ENCODE data around the gene LAMC3.

LAMC3 gene

DNA sequence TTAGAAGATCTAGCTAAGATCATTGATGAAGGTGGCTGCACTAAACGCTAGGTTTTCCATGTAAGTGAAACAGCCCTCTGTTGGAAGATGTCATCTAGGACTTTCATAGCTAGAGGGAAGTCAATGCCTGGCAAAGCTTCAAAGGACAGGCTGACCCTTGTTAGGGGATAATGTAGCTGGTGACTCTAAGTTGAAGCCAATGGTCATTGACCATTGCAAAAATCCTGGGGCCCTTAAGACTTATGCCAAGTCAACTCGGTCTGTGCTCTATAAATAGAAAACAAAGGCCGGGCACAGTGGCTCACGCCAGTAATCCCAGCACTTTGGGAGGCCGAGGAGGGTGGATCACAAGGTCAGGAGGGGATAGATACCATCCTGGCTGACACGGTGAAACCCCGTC, 43.3 kb upstream of the LAMC3 start:
- H3K9me3 ChIP-seq (replicated peaks in 1 of 11): peaks cover 11 to 24% (median 15%) of the 10 kb centered on the region in 11 experiments; a peak in 20 of 22 replicates
- H3K36me3 ChIP-seq: no peaks in the 10 kb centered on the region
- no peak overlapping the region for H3K27ac ChIP-seq
- no peak overlapping the region for H3K9ac ChIP-seq
- no peaks in the 10 kb centered on the region for H3K27me3 ChIP-seq
- no peak overlapping the region for H3K4me3 ChIP-seq
- no peaks in the 10 kb centered on the region for H4K20me1 ChIP-seq
- H3K4me2 ChIP-seq: no peak overlapping the region
- TF ChIP-seq Cebpa-rat (IDR thresholded peaks at IDR 0.05): no peak
- H3K4me1 ChIP-seq: peaks cover 0 to 33% (median 12%) of the 10 kb centered on the region in 10 experiments; a peak in 14 of 20 replicates

DNA sequence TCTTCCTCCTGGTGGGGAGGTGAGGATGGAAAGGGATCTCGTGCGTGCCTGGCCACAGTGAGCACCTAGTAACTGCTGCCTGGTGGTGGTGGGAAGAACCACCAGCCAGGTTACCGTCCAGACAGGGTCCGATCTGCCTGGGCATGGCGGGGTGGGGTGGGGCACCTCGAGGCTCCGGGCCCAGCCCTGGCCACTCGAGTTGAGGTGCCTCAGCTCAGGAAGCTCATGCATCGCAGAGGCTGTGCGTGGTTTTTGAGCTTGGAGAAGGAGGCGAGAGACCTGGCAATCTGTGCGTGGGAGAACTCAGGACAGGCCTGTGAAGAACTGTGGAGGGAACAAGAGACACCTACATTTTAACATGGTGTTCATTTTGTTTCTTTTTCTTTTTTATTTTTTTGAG, 38.9 kb upstream of the LAMC3 start:
- no peaks in the 10 kb centered on the region for H3K27me3 ChIP-seq
- no peak overlapping the region for H3K27ac ChIP-seq
- H3K9me3 ChIP-seq (replicated peaks in 1 of 11): peaks cover 0 to 8% (median 0%) of the 10 kb centered on the region in 11 experiments; a peak in 1 of 22 replicates
- H3K4me3 ChIP-seq: no peak overlapping the region
- no peak overlapping the region for H3K4me2 ChIP-seq
- H3K9ac ChIP-seq: no peak overlapping the region
- no peak for TF ChIP-seq Cebpa-rat (IDR thresholded peaks at IDR 0.05)
- H3K4me1 ChIP-seq: peaks cover 12 to 38% (median 21%) of the 10 kb centered on the region in 10 experiments
- no peaks in the 10 kb centered on the region for H4K20me1 ChIP-seq
- no peaks in the 10 kb centered on the region for H3K36me3 ChIP-seq

DNA sequence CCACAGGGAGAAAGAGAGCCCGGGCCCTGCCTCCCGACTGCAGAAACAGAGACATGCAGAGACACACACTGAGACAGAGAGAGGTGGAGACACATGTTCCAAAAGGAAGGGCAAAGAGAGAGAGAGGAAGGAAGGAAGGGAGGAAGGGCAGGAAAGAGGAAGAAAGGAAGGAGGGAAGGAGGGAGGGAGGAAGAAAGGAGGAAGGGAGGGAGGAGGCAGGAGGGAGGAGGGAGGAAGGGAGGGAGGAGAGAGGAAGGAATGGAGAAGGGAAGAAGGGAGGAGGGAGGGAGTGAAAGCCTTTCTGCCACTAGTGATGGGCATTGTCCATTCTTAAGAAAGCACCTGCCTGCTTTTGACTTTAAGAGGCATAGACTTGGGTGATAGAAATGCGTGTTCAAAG, 38.1 kb upstream of the LAMC3 start:
- Histone ChIP-seq H3K4me1 (peaks cover 12 to 38% (median 21%) of the 10 kb centered on the region in 10 experiments), H3K36me3 (no peaks in the 10 kb centered on the region), H3K9ac (no peak overlapping the region), H3K4me3 (no peak overlapping the region), H3K27me3 (no peaks in the 10 kb centered on the region), H4K20me1 (no peaks in the 10 kb centered on the region), H3K4me2 (peak overlapping the region in 10 of 11 experiments; percentile 7 to 59 (median 40); a peak in 18 of 22 replicates), H3K27ac (no peak overlapping the region), H3K9me3 (replicated peaks in 1 of 11) (0 out of 22 replicates have a peak, but pooled peaks cover 0 to 1% (median 0%) of the 10 kb centered on the region in 11 experiments)
- no peak for TF ChIP-seq Cebpa-rat (IDR thresholded peaks at IDR 0.05)

DNA sequence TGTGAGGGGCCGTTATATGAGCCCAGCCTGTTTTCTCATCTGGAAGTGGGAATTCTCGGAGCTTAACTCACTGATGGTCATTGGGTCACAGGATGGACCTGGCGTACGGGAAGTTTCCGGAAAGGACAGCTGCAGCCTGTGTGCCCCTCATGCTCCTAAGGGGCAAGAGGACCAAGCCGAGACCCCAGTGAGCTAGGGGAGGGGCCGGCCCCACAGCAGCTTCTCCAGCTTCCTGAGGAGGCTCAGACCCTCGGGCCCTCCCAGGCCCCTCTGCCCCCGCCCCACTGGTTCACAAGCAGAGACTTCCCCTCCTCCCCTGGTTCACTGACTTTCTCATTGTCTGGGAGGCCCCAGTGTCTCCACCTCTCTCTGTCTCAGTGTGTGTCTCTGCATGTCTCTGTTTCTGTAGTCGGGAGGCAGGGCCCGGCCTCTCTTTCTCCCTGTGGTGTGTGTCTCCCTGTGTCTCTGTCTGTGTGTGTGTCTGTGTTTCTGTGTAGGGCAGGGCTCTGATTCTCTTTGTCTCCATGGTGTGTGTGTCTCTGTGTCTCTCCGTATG, 37.6 kb upstream of the LAMC3 start:
- H3K27ac ChIP-seq: 0 out of 22 replicates have a peak overlapping the region, but pooled peaks of 1 of the 11 experiments have one; percentile 2
- H3K4me3 ChIP-seq: no peak overlapping the region
- H3K9me3 ChIP-seq (replicated peaks in 1 of 11): no peaks in the 10 kb centered on the region
- no peaks in the 10 kb centered on the region for H4K20me1 ChIP-seq
- H3K4me2 ChIP-seq: peak overlapping the region; percentile 2 to 59 (median 39); a peak in 18 of 22 replicates
- H3K27me3 ChIP-seq: no peaks in the 10 kb centered on the region
- no peak overlapping the region for H3K9ac ChIP-seq
- peaks cover 12 to 38% (median 21%) of the 10 kb centered on the region in 10 experiments for H3K4me1 ChIP-seq
- TF ChIP-seq Cebpa-rat (IDR thresholded peaks at IDR 0.05): no peak
- H3K36me3 ChIP-seq: no peaks in the 10 kb centered on the region

DNA sequence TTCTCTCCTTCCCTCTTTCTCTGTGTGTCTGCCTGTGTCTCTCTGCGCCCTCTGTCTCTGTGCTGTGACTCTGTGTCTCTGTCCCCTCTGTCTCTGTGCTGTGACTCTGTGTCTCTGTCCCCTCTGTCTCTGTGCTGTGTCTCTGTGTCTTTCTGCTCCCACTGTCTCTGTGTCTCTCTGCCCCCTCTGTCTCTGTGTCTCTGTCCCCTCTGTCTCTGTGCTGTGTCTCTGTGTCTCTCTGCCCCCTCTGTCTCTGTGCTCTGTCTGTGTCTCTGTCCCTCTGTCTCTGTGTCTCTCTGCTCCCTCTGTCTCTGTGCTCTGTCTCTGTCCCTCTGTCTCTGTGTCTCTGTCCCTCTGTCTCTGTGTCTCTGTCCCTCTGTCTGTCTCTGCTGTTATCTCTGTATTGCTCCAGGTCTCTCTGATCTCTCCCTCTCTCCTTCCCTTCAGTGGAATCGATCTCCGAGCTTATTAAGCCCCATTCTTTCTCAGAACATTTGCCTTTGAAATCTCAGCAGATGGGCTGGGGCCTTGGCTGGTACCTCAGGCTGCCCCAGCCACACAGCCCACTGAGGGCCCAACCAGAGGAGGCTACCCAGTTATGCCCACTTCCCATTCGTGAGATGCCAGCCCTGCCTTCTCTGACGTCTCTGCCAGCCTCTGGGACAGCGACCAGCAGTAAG, 36.6 kb upstream of the LAMC3 start:
- Histone ChIP-seq H3K27me3 (no peaks in the 10 kb centered on the region), H4K20me1 (no peaks in the 10 kb centered on the region), H3K4me1 (peaks cover 12 to 34% (median 19%) of the 10 kb centered on the region in 10 experiments), H3K4me3 (no peak overlapping the region), H3K4me2 (peak overlapping the region in 2 of 11 experiments; percentile 39 to 55; a peak in 3 of 22 replicates), H3K9ac (no peak overlapping the region), H3K27ac (no peak overlapping the region), H3K9me3 (replicated peaks in 1 of 11) (no peaks in the 10 kb centered on the region), H3K36me3 (no peaks in the 10 kb centered on the region)
- no peak for TF ChIP-seq Cebpa-rat (IDR thresholded peaks at IDR 0.05)

DNA sequence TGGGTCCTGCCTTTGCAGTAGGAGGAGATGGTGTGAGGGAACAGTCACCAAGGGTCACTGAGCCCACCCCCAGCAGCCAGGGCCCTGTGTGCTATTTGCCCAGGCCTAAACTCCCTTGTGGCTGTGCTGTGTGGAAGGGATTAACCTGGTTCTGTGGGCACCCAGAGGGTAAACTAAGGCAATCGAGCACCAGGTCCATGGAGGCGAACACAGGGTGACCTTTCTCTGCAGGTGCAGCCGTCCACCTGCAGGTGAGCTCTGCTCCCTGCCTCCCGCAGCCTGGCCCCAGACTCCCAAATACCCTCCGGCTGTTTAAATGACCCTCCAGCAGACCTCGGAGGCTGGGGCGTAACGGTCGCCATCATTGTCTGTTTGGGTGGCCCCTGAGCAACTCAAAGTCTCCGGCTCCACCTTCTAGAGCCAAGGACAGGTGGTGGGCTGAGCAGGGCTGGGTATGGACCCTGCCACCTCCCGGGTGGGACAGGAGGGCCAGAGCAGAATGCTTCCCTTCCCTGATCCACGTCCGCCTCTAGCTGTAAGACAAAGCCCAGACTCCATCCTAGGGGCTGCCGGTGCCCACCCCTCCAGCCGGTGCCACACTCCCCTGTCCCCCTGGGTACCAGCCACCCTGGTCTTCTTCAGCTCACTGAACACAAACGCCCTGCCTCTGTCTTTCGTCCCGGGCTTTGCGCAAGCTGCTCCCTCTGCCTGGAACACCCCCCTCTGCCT, 35.9 kb upstream of the LAMC3 start:
- no peaks in the 10 kb centered on the region for H3K27me3 ChIP-seq
- no peaks in the 10 kb centered on the region for H3K36me3 ChIP-seq
- no peak for TF ChIP-seq Cebpa-rat (IDR thresholded peaks at IDR 0.05)
- H3K4me1 ChIP-seq: peaks cover 12 to 27% (median 16%) of the 10 kb centered on the region in 10 experiments
- H3K4me2 ChIP-seq: no peak overlapping the region
- H3K9ac ChIP-seq: no peak overlapping the region
- no peak overlapping the region for H3K4me3 ChIP-seq
- no peak overlapping the region for H3K27ac ChIP-seq
- no peaks in the 10 kb centered on the region for H4K20me1 ChIP-seq
- no peaks in the 10 kb centered on the region for H3K9me3 ChIP-seq (replicated peaks in 1 of 11)

DNA sequence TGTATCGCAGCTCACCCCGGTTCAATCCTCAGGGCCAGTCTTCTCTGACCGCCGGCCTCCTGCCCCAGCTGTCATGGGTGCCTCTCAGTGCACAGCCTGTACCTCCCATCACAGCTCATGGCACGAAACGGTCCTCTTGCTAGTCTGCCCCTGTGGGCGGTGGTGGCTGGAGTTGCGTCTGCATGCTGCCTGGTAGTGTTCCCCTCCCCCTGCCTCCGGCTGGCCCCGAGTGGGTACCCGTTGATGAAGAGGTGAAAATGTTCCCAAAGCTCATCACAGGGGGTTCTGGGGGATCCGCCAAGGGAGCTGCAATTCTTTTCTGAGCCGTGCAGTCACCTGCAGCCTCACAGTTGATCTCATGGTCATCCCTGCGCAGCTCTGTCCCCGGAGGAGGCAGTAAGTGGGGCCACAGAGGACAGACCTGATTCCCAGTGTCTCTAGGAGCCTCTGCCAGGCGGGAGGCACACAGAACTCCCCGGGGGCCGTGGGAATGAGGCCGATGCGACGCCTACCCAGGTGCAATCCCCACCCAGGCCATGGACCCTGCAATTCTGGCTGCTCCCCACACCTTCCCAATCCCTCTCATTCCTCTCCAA, 35.2 kb upstream of the LAMC3 start:
- Histone ChIP-seq H3K36me3 (no peaks in the 10 kb centered on the region), H3K9ac (no peak overlapping the region), H3K27me3 (no peaks in the 10 kb centered on the region), H3K9me3 (replicated peaks in 1 of 11) (no peaks in the 10 kb centered on the region), H4K20me1 (no peaks in the 10 kb centered on the region), H3K4me2 (no peak overlapping the region), H3K4me1 (peaks cover 12 to 30% (median 16%) of the 10 kb centered on the region in 10 experiments), H3K4me3 (no peak overlapping the region), H3K27ac (no peak overlapping the region)
- no peak for TF ChIP-seq Cebpa-rat (IDR thresholded peaks at IDR 0.05)

DNA sequence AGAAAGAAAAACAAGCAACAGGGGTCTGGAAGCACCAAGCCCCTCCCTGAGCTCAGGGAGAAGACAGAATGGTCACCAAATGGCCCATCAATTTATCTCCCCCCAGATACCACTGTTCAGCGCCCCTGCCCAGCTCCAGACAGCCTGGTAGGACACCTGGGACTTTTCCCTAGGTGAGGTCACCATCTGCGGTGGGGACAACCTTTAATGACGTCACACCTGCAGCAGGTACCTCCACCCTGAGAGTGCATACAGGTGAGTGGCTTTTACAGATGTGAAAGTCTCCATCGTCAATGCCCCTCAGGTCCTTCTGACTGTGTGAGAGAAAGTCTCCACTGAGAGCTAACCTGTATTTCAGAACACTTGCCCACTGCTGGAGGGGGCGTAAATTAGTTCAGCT, 34.3 kb upstream of the LAMC3 start:
- TF ChIP-seq Cebpa-rat (IDR thresholded peaks at IDR 0.05): no peak

DNA sequence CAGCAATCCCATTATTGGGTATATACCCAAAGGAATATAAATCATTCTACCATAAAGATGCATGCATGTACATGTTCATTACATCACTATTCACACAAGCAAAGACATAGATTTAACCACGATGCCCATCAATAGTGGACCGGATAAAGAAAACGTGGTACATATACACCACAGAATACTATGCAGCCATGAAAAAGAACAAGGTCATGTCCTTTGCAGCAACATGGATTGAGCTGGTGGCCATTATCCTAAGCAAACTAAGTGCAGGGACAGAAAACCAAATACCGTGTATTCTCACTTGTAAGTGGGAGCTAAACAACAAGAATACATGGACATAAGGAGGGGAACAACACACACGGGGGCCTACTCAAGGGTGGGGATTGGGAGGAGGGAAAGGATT, 33.8 kb upstream of the LAMC3 start:
- no peaks in the 10 kb centered on the region for H3K27me3 ChIP-seq
- H3K4me3 ChIP-seq: no peak overlapping the region
- H3K36me3 ChIP-seq: no peaks in the 10 kb centered on the region
- no peak overlapping the region for H3K9ac ChIP-seq
- no peaks in the 10 kb centered on the region for H4K20me1 ChIP-seq
- H3K4me2 ChIP-seq: no peak overlapping the region
- TF ChIP-seq Cebpa-rat (IDR thresholded peaks at IDR 0.05): no peak
- peaks cover 12 to 42% (median 25%) of the 10 kb centered on the region in 10 experiments for H3K4me1 ChIP-seq
- no peak overlapping the region for H3K27ac ChIP-seq
- H3K9me3 ChIP-seq (replicated peaks in 1 of 11): no peaks in the 10 kb centered on the region

More for the DNA sequence above, 34.3 kb upstream of the LAMC3 start:
- no peaks in the 10 kb centered on the region for H3K9me3 ChIP-seq (replicated peaks in 1 of 11)
- H3K4me3 ChIP-seq: no peak overlapping the region
- no peaks in the 10 kb centered on the region for H3K27me3 ChIP-seq
- no peaks in the 10 kb centered on the region for H4K20me1 ChIP-seq
- peaks cover 12 to 39% (median 20%) of the 10 kb centered on the region in 10 experiments for H3K4me1 ChIP-seq
- no peaks in the 10 kb centered on the region for H3K36me3 ChIP-seq
- no peak overlapping the region for H3K4me2 ChIP-seq
- no peak overlapping the region for H3K27ac ChIP-seq
- H3K9ac ChIP-seq: no peak overlapping the region
